Esophagus squamous epithelium (tissue), 5 donors: ENCODE measurements around the gene CARD8. TPM values are rescaled to one million over a fixed set of nuclear protein-coding genes. Genes with fewer than 3 reads are reported as not detected.
A peak's percentile ranks its signal among the peaks of the same experiment; 100 is the strongest.

Source experiments
- DNase-seq: peaks from one replicate; lab custom pipeline; 2025; lab: John Stamatoyannopoulos, UW
- H3K27ac ChIP-seq, 4 donors: fragments of 200-600 bp; sonication (generic); one replicate each; pipeline ENCODE4 v1.5.1; 2016 to 2019; ENCODE audit warnings: mild to moderate bottlenecking in 1 of 4
- H3K27me3 ChIP-seq, 4 donors: fragments of 200-600 bp; sonication (generic); 1 replicate in 3 of 4; 2 replicates in 1 of 4; pipeline versions ENCODE4 v1.5.1 to v1.6.0; 2017 to 2021; ENCODE audit warnings: antibody characterized with exemption in 1 of 4
- H3K36me3 ChIP-seq, 3 donors: fragments of 200-600 bp; sonication (generic); one replicate each; pipeline ENCODE4 v1.5.1; 2016 to 2019
- H3K4me1 ChIP-seq, 3 donors: fragments of 200-600 bp; sonication (generic); one replicate each; pipeline ENCODE4 v1.5.1; 2017 to 2019
- H3K4me3 ChIP-seq, 4 donors: fragments of 200-600 bp; sonication (generic); 1 replicate in 3 of 4; 2 replicates in 1 of 4; pipeline ENCODE4 v1.5.1; 2016 to 2019; ENCODE audit warnings: mild to moderate bottlenecking in 2 of 4, moderate library complexity in 1 of 4
- H3K9me3 ChIP-seq, 3 donors: fragments of 200-600 bp; sonication (generic); one replicate each; pipeline ENCODE4 v1.5.1; 2016 to 2019
- CTCF ChIP-seq, 6 experiments: fragments of 450-650 bp in 4 of 6; fragments of 200-600 bp in 2 of 6; sonication (generic) in 2 of 6; IDR thresholded peaks; one replicate each; pipeline ENCODE4 v1.5.1; 2016 to 2019; ENCODE audit warnings: antibody characterized with exemption in 6 of 6, mild to moderate bottlenecking in 4 of 6, moderate library complexity in 4 of 6
- POLR2A ChIP-seq, 4 donors: fragments of 450-650 bp; IDR thresholded peaks; one replicate each; pipeline ENCODE4 v1.6.1; 2017; ENCODE audit warnings: antibody characterized with exemption in 4 of 4, mild to moderate bottlenecking in 4 of 4, moderate library complexity in 3 of 4
- WGBS, 2 donors: methylation state at CpG; one replicate each; pipeline ENCODE4 v1.1.5; 2018; 5-methylcytosine and 5-hydroxymethylcytosine counted together
- intact Hi-C: fragments of 100-400 bp; cut with DNase I; formaldehyde crosslinking; loops from one replicate; pipeline ENCODE4 v1.15.0; 2022
- total RNA-seq, 4 donors: library from RNA; depleted of rRNA; stranded (reverse); fragments of >200 nt; gene quantifications; one replicate each; pipeline ENCODE4 v1.1.0, GENCODE V29; 2016
- donor health status: DM: yes; HTN: yes; CAD: no.

CARD8 gene
- total RNA-seq, 4 donors from 2014 or later, result 9.7 to 21.9 (median 11.3) TPM

DNA sequence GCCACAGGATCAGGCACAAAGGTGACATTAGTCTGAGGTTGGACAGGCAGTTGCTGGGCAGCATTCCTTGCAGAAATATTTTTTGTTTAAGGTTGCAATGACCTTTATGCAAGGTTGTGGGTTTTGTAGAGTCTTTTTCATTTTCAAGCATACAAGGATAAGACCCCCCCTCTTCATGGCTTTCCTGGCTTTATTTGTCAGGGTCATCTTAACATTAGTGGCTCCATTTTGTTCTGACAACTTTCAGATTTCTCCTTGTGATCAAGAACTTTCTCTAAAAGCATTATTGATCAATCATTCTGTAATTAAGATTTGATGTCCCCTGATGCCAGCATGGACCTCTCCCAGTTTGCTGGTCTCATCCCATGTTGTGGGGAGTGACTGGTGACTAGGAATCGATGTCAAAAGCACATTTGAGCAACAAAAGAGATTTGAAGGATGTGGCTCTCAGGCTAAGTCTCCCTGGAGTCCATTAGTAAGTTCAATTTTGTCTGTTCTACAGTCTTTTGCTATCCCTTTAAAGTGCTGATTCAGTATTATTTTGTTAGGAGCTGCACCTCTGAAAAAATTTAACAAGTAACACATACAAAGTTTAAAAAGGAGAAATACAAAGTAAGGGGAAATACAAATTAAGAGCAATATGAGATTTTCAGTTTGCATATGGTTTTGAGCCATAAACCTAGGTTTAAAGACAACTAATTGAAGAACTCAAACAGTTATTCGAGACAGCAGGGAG, 5.3 kb downstream of the CARD8 start:
- peak overlapping the region in 3 of 4 donors; percentile 63 to 81 (median 69) for H3K27ac ChIP-seq
- 81% methylated on average over 2 of the region's 2 CpGs for WGBS, 2 donors
- H3K4me1 ChIP-seq, result peaks cover 6 to 48% (median 25%) of the 10 kb centered on the region in 3 donors
- intact Hi-C loops, result no loop called here
- H3K4me3 ChIP-seq, result no peak overlapping the region
- H3K27me3 ChIP-seq, result no peaks in the 10 kb centered on the region
- H3K9me3 ChIP-seq, result no peaks in the 10 kb centered on the region
- TF ChIP-seq POLR2A (IDR thresholded peaks at IDR 0.05) (no peak), CTCF (IDR thresholded peaks at IDR 0.05) (no peak)
- H3K36me3 ChIP-seq, result peaks cover 0 to 29% (median 0%) of the 10 kb centered on the region in 3 donors
- no peak for DNase-seq

GRCh38 chr19:48249502-48250014, 6.2 kb downstream of the CARD8 start:
- DNase-seq, result no peak
- Histone ChIP-seq H3K36me3 (peaks cover 0 to 29% (median 0%) of the 10 kb centered on the region in 3 donors), H3K27me3 (no peaks in the 10 kb centered on the region), H3K4me3 (peak overlapping the region; percentile 4 to 60 (median 38)), H3K9me3 (no peaks in the 10 kb centered on the region), H3K27ac (peak overlapping the region; percentile 52 to 81 (median 66)), H3K4me1 (peaks cover 3 to 47% (median 16%) of the 10 kb centered on the region in 3 donors)
- no peak for TF ChIP-seq CTCF (IDR thresholded peaks at IDR 0.05)
- TF ChIP-seq POLR2A (IDR thresholded peaks at IDR 0.05), result peak in 2 of 4 donors; percentile 43 to 63
- whole genome bisulfite sequencing, 2 donors, result 69 to 72% methylated on average over 13 of the region's 13 CpGs
- intact Hi-C loops, result no loop called here

- H3K36me3 ChIP-seq, result peaks cover 0 to 29% (median 0%) of the 10 kb centered on the region in 3 donors
- no peaks in the 10 kb centered on the region for H3K9me3 ChIP-seq
- peaks cover 0 to 38% (median 6%) of the 10 kb centered on the region in 3 donors for H3K4me1 ChIP-seq
- TF ChIP-seq CTCF (IDR thresholded peaks at IDR 0.05), result no peak
- no peak for TF ChIP-seq POLR2A (IDR thresholded peaks at IDR 0.05)
- WGBS, 2 donors, result 57 to 90% methylated on average over 7 of the region's 7 CpGs
- H3K27ac ChIP-seq, result peak overlapping the region in 2 of 4 donors; percentile 43 to 69
- H3K4me3 ChIP-seq, result peak overlapping the region in 3 of 4 donors; percentile 36 to 60 (median 41)
- no peak for DNase-seq
- H3K27me3 ChIP-seq, result no peaks in the 10 kb centered on the region
- intact Hi-C loops, result no loop called here
Observed at GRCh38 chr19:48248081-48248833, 7.5 kb downstream of the CARD8 start.

- TF ChIP-seq POLR2A (IDR thresholded peaks at IDR 0.05), result no peak
- no peak for TF ChIP-seq CTCF (IDR thresholded peaks at IDR 0.05)
- intact Hi-C loops, result no loop called here
- no peak for DNase-seq
- Histone ChIP-seq H3K36me3 (peaks cover 0 to 35% (median 0%) of the 10 kb centered on the region in 3 donors), H3K27ac (no peak overlapping the region), H3K4me3 (no peak overlapping the region), H3K27me3 (no peaks in the 10 kb centered on the region), H3K9me3 (no peaks in the 10 kb centered on the region), H3K4me1 (peaks cover 0 to 34% (median 5%) of the 10 kb centered on the region in 3 donors)
- WGBS, 2 donors, result 96 to 100% methylated on average over 3 of the region's 3 CpGs
Observed at GRCh38 chr19:48247212-48247611, 8.5 kb downstream of the CARD8 start.
